Measurements from ENCODE around the gene UCHL5.

DNA sequence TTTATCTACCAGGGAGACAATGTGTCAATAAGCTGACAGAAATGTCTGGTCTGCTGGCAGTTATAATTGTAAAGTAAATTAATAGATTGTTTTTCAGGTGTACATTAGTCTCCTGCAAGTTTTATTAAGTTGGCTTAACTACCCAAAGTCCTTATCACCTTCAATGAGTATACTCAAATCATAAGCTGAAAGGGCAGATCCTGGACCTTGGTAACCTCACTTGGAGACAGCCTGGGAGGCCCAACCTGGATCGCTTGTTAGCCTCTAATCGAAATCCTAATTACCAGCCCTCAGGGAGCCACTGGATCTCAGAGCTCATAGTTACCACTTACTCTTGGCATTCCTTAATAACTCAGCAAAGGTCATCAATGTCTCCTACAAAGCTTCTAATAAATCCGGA, 49.7 kb downstream of the UCHL5 start:
- TF ChIP-seq YY1 (IDR thresholded peaks at IDR 0.05; ENCODE audit: insufficient read depth, insufficient read length) (no peak), ZNF274 (IDR thresholded peaks at IDR 0.05; ENCODE audit: low read depth, low read length) (no peak)
